HG02970 (cell line): ENCODE data around the gene TGFBR1.

Source experiments
- ATAC-seq: cut with Tn5 transposase; IDR thresholded peaks from one replicate; pipeline ENCODE4 v1.9.1; 2021; ENCODE audit warnings: mild to moderate bottlenecking, moderate library complexity, moderate number of reproducible peaks; ENCODE audit not compliant: unreplicated experiment, low FRiP score

TGFBR1 gene

GRCh38 chr9:99166149-99166548 lies 61.2 kb downstream of the TGFBR1 start:
- no peak for ATAC-seq

- ATAC-seq, result no peak
These were observed 62.2 kb downstream of the TGFBR1 start for GRCh38 chr9:99167119-99167518.

- ATAC-seq, result no peak
These were observed 62.8 kb downstream of the TGFBR1 start for GRCh38 chr9:99167694-99168093.

GRCh38 chr9:99169086-99169485 lies 64.2 kb downstream of the TGFBR1 start:
- no peak for ATAC-seq

GRCh38 chr9:99169982-99170761 lies 65.3 kb downstream of the TGFBR1 start:
- ATAC-seq, result no peak

- no peak for ATAC-seq
These were observed 66.6 kb downstream of the TGFBR1 start for GRCh38 chr9:99171225-99172123.

- ATAC-seq, result no peak
These were observed 67.5 kb downstream of the TGFBR1 start for GRCh38 chr9:99172124-99173091.

- ATAC-seq, result no peak
These were observed 68.9 kb downstream of the TGFBR1 start for GRCh38 chr9:99173570-99174504.

- no peak for ATAC-seq
These were observed 71.7 kb downstream of the TGFBR1 start for GRCh38 chr9:99176527-99177013.

GRCh38 chr9:99177576-99178366 lies 72.9 kb downstream of the TGFBR1 start:
- ATAC-seq, result no peak

GRCh38 chr9:99178912-99179872 lies 74.3 kb downstream of the TGFBR1 start:
- ATAC-seq, result no peak

- ATAC-seq, result no peak
These were observed 75.3 kb downstream of the TGFBR1 start for GRCh38 chr9:99180199-99180598.

- ATAC-seq, result no peak
These were observed 75.7 kb downstream of the TGFBR1 start for GRCh38 chr9:99180662-99181061.

GRCh38 chr9:99181206-99181605 lies 76.3 kb downstream of the TGFBR1 start:
- ATAC-seq, result no peak

- no peak for ATAC-seq
These were observed 76.7 kb downstream of the TGFBR1 start for GRCh38 chr9:99181621-99182020.

GRCh38 chr9:99182356-99182755 lies 77.4 kb downstream of the TGFBR1 start:
- no peak for ATAC-seq

- ATAC-seq, result no peak
These were observed 78.7 kb downstream of the TGFBR1 start for GRCh38 chr9:99183616-99184015.
